WTC11 (cell line): ENCODE results near the gene SALL3.

ENCODE experiments used
- CBFB ChIP-seq: sonication (generic); formaldehyde crosslinking; IDR thresholded peaks from 2 replicates; pipeline ENCODE4 v1.8.1; 2022; ENCODE audit warnings: mild to moderate bottlenecking, low read depth, missing genetic modification reagents
- CREB1 ChIP-seq: sonication (generic); formaldehyde crosslinking; IDR thresholded peaks from 2 replicates; pipeline ENCODE4 v1.8.0; 2023; ENCODE audit warnings: mild to moderate bottlenecking, missing genetic modification reagents
- ESRRA ChIP-seq: sonication (generic); formaldehyde crosslinking; IDR thresholded peaks from 2 replicates; pipeline ENCODE4 v1.8.1; 2022; ENCODE audit warnings: mild to moderate bottlenecking, missing genetic modification reagents, borderline replicate concordance
- IRF1 ChIP-seq: sonication (generic); formaldehyde crosslinking; IDR thresholded peaks from 2 replicates; pipeline ENCODE4 v1.8.0; 2023; ENCODE audit warnings: missing genetic modification reagents
- MAX ChIP-seq: sonication (generic); formaldehyde crosslinking; IDR thresholded peaks from 2 replicates; pipeline ENCODE4 v1.8.0; 2022; ENCODE audit warnings: mild to moderate bottlenecking, missing genetic modification reagents
- NR1H2 ChIP-seq: sonication (generic); formaldehyde crosslinking; IDR thresholded peaks from 2 replicates; pipeline ENCODE4 v1.9.0; 2021; ENCODE audit warnings: mild to moderate bottlenecking, moderate library complexity, missing genetic modification reagents
- PREB ChIP-seq: sonication (generic); formaldehyde crosslinking; IDR thresholded peaks from 2 replicates; pipeline ENCODE4 v1.8.1; 2022; ENCODE audit warnings: mild to moderate bottlenecking, missing genetic modification reagents, moderate library complexity, borderline replicate concordance
- PRRX2 ChIP-seq: fragments of 250-450 bp; sonication (Bioruptor Pico); IDR thresholded peaks from 2 replicates; pipeline ENCODE4 v1.8.0; 2021; ENCODE audit warnings: mild to moderate bottlenecking
- RELA ChIP-seq: sonication (generic); formaldehyde crosslinking; IDR thresholded peaks from 2 replicates; pipeline ENCODE4 v1.8.1; 2022; ENCODE audit warnings: missing genetic modification reagents, mild to moderate bottlenecking, borderline replicate concordance
- TEAD4 ChIP-seq: sonication (generic); formaldehyde crosslinking; IDR thresholded peaks from 2 replicates; pipeline ENCODE4 v1.8.0; 2022; ENCODE audit warnings: mild to moderate bottlenecking, missing genetic modification reagents
- TF ChIP-seq, protein P1 (sequence below): fragments of 200-600 bp; IDR thresholded peaks from 2 replicates; pipeline ENCODE4 v1.8.0; 2022; ENCODE audit warnings: antibody characterized with exemption
- TF ChIP-seq, protein P2 (sequence below): sonication (generic); formaldehyde crosslinking; IDR thresholded peaks from 2 replicates; pipeline ENCODE4 v1.8.1; 2023; ENCODE audit warnings: mild to moderate bottlenecking, missing genetic modification reagents, moderate library complexity
- TF ChIP-seq, protein P3 (sequence below): sonication (generic); formaldehyde crosslinking; IDR thresholded peaks from 2 replicates; pipeline ENCODE4 v1.8.1; 2023; ENCODE audit warnings: mild to moderate bottlenecking, moderate library complexity, missing genetic modification reagents

GRCh38 chr18:78971511-78972245, 7.9 kb upstream of the SALL3 start:
- TF ChIP-seq, protein P1, sequence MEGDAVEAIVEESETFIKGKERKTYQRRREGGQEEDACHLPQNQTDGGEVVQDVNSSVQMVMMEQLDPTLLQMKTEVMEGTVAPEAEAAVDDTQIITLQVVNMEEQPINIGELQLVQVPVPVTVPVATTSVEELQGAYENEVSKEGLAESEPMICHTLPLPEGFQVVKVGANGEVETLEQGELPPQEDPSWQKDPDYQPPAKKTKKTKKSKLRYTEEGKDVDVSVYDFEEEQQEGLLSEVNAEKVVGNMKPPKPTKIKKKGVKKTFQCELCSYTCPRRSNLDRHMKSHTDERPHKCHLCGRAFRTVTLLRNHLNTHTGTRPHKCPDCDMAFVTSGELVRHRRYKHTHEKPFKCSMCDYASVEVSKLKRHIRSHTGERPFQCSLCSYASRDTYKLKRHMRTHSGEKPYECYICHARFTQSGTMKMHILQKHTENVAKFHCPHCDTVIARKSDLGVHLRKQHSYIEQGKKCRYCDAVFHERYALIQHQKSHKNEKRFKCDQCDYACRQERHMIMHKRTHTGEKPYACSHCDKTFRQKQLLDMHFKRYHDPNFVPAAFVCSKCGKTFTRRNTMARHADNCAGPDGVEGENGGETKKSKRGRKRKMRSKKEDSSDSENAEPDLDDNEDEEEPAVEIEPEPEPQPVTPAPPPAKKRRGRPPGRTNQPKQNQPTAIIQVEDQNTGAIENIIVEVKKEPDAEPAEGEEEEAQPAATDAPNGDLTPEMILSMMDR = no peak
- TF ChIP-seq NR1H2 (CRISPR knock-in tag) (no peak), TEAD4 (no peak), RELA (CRISPR knock-in tag) (no peak), PREB (CRISPR knock-in tag) (no peak), CBFB (CRISPR knock-in tag) (no peak), CREB1 (CRISPR knock-in tag) (no peak), PRRX2 (no peak), ESRRA (CRISPR knock-in tag) (no peak), IRF1 (CRISPR knock-in tag) (no peak), MAX (no peak)
- TF ChIP-seq, protein P2, sequence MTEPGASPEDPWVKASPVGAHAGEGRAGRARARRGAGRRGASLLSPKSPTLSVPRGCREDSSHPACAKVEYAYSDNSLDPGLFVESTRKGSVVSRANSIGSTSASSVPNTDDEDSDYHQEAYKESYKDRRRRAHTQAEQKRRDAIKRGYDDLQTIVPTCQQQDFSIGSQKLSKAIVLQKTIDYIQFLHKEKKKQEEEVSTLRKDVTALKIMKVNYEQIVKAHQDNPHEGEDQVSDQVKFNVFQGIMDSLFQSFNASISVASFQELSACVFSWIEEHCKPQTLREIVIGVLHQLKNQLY = no peak
- TF ChIP-seq, protein P3, sequence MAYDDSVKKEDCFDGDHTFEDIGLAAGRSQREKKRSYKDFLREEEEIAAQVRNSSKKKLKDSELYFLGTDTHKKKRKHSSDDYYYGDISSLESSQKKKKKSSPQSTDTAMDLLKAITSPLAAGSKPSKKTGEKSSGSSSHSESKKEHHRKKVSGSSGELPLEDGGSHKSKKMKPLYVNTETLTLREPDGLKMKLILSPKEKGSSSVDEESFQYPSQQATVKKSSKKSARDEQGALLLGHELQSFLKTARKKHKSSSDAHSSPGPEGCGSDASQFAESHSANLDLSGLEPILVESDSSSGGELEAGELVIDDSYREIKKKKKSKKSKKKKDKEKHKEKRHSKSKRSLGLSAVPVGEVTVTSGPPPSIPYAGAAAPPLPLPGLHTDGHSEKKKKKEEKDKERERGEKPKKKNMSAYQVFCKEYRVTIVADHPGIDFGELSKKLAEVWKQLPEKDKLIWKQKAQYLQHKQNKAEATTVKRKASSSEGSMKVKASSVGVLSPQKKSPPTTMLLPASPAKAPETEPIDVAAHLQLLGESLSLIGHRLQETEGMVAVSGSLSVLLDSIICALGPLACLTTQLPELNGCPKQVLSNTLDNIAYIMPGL (CRISPR knock-in tag) = no peak
